ENCODE data around the gene PNPO.
"Not testable (repeated sequence)": the region's sequence is repeated elsewhere in the genome, so short reads cannot be mapped to it uniquely, and the experiment has no call there.

The PNPO gene

GRCh38 chr17:47968836-47969235 is 27.5 kb downstream of the PNPO start:
- peak overlapping the region; percentile 75 for H3K27ac ChIP-seq
- no peak for DNase-seq (ENCODE audit: low read depth, low spot score)

GRCh38 chr17:47969930-47970724 is 28.8 kb downstream of the PNPO start:
- no peak overlapping the region for H3K27ac ChIP-seq

DNA sequence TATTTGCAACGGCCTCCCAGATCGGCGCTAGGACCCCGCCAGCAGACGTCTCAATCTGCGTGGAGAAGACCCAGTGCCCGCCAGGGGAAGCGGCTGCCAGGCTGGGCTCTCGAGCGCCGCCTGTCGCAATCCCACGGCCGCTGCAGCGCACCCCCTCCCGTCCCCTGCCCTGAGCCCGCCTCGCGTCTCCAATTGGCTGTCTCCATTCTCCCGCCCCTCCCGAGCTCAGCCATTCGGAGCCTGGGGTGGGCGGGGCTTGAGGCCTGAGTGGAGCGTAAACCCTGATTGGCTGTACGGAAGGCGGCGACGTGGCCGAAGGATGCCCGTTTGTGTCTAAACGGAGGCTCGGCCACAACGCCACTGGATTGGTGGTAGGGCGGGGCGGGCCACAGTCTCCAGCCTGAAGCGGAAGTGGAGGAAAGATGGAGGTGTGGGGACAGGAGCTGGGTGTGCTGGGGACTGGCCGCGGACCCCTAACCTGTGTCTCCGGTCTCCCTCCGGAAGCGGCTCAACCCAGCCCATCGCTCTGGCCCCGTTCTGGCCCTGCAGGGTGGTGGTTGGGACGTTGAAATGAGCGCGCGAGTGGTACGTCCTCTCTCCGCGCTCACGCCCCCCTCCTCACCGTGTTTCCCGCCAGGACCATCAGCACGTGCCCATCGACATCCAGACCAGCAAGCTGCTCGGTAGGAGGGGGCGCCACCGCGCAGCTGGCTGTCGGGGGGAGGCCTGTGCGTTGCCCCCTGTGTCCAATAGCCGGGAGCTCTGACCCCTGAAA is 29.5 kb downstream of the PNPO start, which contains the start of gene CDK5RAP3:
CDK5RAP3 (plus strand) TSS at position 389 of the 775 bp plus-strand sequence; CDS start at position 423, 34 bp downstream.
- H3K27ac ChIP-seq, result peak within 1 kb of the TSS; percentile 54
- peak; percentile 92 for DNase-seq (ENCODE audit: low read depth, low spot score)

More at GRCh38 chr17:47969930-47970724, 28.8 kb downstream of the PNPO start:
- no peak for DNase-seq (ENCODE audit: low read depth, low spot score)

GRCh38 chr17:47973541-47973940 is 32.2 kb downstream of the PNPO start:
- no peak for DNase-seq (ENCODE audit: low read depth, low spot score)
- H3K27ac ChIP-seq, result no peak overlapping the region

GRCh38 chr17:47975189-47975822 is 33.9 kb downstream of the PNPO start:
- DNase-seq (ENCODE audit: low read depth, low spot score), result no peak
- H3K27ac ChIP-seq, result no peak overlapping the region

- H3K27ac ChIP-seq, result no peak overlapping the region
- no peak for DNase-seq (ENCODE audit: low read depth, low spot score)
These were observed 34.4 kb downstream of the PNPO start for GRCh38 chr17:47975823-47976205.

DNA sequence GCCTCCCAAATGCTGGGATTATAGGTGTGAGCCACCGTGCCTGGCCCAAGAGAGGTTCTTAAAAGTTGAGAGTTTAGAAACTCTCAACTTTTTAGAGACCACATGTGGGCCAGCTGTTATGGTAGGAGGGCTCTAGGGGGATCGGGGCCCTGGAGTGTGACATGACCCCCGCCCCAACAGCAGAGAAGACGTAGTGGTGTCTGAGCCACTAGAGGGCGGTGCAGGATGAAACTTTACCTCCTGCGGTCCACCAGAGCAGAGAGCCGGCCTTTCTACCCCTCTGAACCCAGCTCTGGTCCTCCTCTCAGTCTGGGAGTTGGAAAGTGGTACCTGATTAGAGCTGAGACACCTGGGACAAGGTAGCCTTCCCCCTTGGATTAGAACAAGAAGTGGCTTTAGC is 37.0 kb downstream of the PNPO start:
- no peak overlapping the region for H3K27ac ChIP-seq
- DNase-seq (ENCODE audit: low read depth, low spot score), result no peak

GRCh38 chr17:47980541-47980940 is 39.2 kb downstream of the PNPO start:
- H3K27ac ChIP-seq, result no peak overlapping the region
- DNase-seq (ENCODE audit: low read depth, low spot score), result no peak

- no peak overlapping the region for H3K27ac ChIP-seq
- DNase-seq (ENCODE audit: low read depth, low spot score), result no peak
These were observed 40.1 kb downstream of the PNPO start for GRCh38 chr17:47981462-47981861.

GRCh38 chr17:47982091-47982617 is 40.8 kb downstream of the PNPO start:
- H3K27ac ChIP-seq, result no peak overlapping the region
- DNase-seq (ENCODE audit: low read depth, low spot score), result no peak

GRCh38 chr17:47982645-47983390 is 41.4 kb downstream of the PNPO start:
- no peak overlapping the region for H3K27ac ChIP-seq
- DNase-seq (ENCODE audit: low read depth, low spot score), result no peak

DNA sequence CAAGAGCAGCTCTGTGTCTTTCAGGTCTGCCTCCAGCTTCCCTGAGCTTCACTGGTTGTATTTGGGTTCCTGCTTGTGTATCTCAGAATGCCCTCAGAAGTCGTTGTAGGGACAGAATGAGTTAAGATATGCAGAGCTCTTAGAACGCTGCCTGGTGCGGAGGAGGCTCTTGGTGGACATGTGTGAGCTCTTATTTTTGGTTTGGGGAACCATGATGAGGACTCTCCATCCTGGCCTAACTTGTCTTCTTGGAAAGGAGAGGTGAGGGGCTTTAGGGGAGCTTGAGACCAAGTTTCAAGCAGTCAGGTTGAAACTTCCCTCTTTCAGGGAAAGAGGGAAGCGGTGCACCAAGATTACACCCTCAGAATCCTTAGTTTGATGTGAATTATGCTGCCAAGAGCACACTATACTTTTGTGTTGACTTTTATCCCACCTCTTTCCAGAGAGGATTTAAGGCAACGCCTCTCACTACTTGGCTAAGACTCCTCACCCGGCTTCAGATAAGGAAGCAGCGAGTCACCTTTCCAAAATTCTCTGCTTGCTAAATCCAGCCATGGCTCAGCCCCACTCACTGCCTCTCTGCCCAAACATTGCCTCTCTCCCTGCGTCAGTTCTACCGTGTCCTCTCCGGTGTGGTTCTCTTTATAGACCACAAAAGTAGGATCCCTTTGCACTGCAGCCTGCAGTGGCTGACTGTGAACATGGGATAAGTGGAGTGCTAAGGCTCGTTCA is 42.3 kb downstream of the PNPO start:
- H3K27ac ChIP-seq, result no peak overlapping the region
- no peak for DNase-seq (ENCODE audit: low read depth, low spot score)

GRCh38 chr17:47986520-47986919 is 45.1 kb downstream of the PNPO start:
- DNase-seq (ENCODE audit: low read depth, low spot score), result no peak
- no peak overlapping the region for H3K27ac ChIP-seq

DNA sequence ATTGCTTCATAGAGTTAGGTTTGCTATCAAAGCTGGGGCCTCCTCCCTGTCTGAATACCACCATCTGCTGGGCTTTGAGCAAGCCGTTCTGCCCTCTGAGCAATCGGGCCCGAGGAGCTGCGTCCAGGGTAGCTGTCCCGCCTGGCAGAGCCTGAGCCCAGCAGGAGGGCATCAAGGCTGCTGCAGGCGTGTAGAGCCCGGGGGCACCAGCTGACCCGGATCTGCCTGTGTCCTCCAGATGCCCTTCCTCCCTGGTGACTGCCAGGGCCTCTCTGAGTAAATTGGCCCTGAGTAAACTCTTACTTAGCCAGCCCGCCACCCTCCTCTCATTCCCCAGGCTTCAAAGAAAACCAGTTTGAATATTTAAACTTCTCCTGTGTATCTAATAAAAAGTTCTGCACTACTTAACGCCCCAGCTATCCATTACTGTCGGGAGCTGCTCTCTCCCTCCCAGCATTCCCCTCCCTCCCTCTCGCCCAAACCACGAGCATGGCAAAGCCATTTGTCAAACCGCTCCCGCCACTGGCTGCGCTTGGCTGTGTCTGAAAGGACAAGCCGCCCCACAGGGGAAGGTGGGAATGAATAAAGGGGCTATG is 46.0 kb downstream of the PNPO start:
- no peak overlapping the region for H3K27ac ChIP-seq
- no peak for DNase-seq (ENCODE audit: low read depth, low spot score)

GRCh38 chr17:47988445-47988844 is 47.1 kb downstream of the PNPO start:
- DNase-seq (ENCODE audit: low read depth, low spot score); H3K27ac ChIP-seq: not testable (repeated sequence)

DNA sequence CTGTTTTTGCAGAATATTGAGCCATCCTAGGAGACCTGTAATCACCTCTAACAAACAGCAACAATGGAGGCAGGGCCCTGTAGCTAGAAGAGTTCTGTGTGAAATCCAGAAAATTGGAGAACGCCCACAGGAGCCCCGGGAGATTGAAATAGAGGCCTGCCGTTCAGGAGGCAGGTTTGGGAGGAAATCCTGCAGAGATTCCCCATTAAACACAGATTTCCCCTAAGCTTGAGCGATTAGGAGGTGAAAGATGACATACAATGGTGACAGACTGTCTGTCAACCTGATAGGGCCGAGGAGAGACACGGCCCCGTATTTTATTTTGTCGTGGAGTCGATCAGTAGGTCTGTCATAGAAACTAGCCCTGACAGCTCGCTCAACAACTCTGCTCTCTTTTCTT is 47.8 kb downstream of the PNPO start:
- no peak overlapping the region for H3K27ac ChIP-seq
- DNase-seq (ENCODE audit: low read depth, low spot score), result no peak

DNA sequence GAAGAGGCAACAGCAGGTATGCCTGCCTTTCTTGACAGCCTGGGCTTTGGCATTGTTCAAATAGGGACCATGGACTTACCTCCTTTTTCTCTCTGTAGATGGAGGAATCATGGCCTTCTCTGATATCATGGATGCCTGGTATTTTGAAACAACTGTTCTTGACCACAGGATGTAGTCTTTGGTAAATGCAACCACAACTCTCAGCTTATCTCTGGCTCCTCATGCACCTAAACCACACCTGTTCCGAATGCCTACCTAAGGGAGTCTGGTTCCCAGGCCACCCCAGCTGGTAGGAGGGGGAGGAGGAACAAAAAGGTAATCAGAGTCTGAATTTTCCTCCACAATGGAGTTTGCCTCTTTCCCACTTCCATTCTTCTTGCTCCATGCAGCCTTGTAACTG is 48.3 kb downstream of the PNPO start:
- no peak for DNase-seq (ENCODE audit: low read depth, low spot score)
- no peak overlapping the region for H3K27ac ChIP-seq

- DNase-seq (ENCODE audit: low read depth, low spot score), result no peak
- no peak overlapping the region for H3K27ac ChIP-seq
These were observed 49.8 kb downstream of the PNPO start for GRCh38 chr17:47990962-47991731.

All from epithelial cell of prostate (primary cell).